Testis (tissue), 2 donors: ENCODE results near the gene H6PD.

Source experiments
- POLR2A ChIP-seq: fragments of 450-650 bp; IDR thresholded peaks from one replicate; pipeline ENCODE4 v1.6.1; 2017; ENCODE audit warnings: antibody characterized with exemption, mild to moderate bottlenecking, moderate library complexity
- TF ChIP-seq, protein P1 (sequence below), 3 experiments: fragments of 450-650 bp in 2 of 3; fragments of 200-600 bp in 1 of 3; sonication (generic) in 1 of 3; IDR thresholded peaks; one replicate each; pipeline ENCODE4 v1.5.1; 2016 to 2019; ENCODE audit warnings: antibody characterized with exemption in 3 of 3, mild to moderate bottlenecking in 2 of 3, moderate library complexity in 1 of 3

DNA sequence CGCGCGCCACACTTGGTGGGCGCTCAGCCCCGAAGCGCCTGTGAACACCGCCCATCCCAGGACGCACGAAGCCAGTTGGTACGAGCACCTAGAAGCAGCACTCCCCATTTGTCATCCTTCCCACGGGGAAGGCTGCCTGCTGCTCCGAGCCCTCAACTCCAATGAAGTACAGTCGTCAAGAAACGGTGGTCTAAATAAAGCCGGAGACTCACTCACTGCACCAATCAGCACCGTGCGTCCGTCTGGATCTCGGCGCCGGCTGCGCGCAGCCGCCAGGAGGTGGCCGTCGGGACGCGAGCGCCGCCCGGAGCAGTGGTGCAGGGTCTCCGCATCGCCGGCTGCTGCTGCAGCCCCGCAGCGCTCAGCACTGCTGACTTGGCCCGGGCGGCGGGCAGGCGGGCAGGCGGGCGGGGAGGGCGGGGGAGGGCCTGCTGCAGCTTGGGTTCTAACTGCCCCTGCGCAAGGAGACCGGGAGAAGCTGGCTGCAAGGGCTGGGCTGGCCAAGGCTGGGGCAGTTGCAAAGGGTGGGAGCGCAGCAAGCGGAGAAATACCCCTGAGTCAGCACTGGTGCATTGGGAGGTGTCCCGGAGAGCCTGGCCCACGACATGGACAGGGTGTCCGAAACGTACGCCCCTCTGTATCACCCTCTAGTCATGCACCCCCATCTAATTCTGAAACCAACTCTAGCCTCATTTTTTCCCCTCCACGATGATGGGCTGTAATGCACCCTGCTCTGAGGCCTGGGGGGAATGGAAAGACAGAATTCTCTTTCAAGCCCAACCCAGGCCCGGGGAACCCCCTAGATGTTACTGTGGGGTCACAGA, 35.8 kb upstream of the H6PD start:
- no peak for TF ChIP-seq POLR2A
- TF ChIP-seq, protein P1, sequence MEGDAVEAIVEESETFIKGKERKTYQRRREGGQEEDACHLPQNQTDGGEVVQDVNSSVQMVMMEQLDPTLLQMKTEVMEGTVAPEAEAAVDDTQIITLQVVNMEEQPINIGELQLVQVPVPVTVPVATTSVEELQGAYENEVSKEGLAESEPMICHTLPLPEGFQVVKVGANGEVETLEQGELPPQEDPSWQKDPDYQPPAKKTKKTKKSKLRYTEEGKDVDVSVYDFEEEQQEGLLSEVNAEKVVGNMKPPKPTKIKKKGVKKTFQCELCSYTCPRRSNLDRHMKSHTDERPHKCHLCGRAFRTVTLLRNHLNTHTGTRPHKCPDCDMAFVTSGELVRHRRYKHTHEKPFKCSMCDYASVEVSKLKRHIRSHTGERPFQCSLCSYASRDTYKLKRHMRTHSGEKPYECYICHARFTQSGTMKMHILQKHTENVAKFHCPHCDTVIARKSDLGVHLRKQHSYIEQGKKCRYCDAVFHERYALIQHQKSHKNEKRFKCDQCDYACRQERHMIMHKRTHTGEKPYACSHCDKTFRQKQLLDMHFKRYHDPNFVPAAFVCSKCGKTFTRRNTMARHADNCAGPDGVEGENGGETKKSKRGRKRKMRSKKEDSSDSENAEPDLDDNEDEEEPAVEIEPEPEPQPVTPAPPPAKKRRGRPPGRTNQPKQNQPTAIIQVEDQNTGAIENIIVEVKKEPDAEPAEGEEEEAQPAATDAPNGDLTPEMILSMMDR (IDR thresholded peaks at IDR 0.05), result no peak
